SK-N-SH (cell line): ENCODE data around the gene ZNF407.

ENCODE experiments used
- CTCF ChIP-seq: fragments of 200-600 bp; sonication (generic); IDR thresholded peaks from 2 replicates; pipeline ENCODE4 v1.6.1; 2017; ENCODE audit warnings: antibody characterized with exemption, mild to moderate bottlenecking, moderate library complexity
- EZH2phosphoT487 ChIP-seq: fragments of 200-600 bp; sonication (generic); IDR thresholded peaks from 2 replicates; pipeline ENCODE4 v1.6.1; 2017; ENCODE audit warnings: low read depth, mixed run types, mild to moderate bottlenecking, antibody characterized with exemption, moderate library complexity, borderline replicate concordance
- FOSL2 ChIP-seq: IDR thresholded peaks from 2 replicates; pipeline ENCODE4 v1.4.0; 2012; ENCODE audit warnings: low read depth, mild to moderate bottlenecking, moderate library complexity, borderline replicate concordance
- JUND ChIP-seq: IDR thresholded peaks from 2 replicates; pipeline ENCODE4 v1.4.0; 2012
- RAD21 ChIP-seq: IDR thresholded peaks from 2 replicates; pipeline ENCODE4 v1.6.1; 2012; ENCODE audit warnings: mild to moderate bottlenecking, low read length
- SIN3A ChIP-seq: IDR thresholded peaks from 2 replicates; pipeline ENCODE4 v1.6.1; 2012; ENCODE audit warnings: low read depth, mild to moderate bottlenecking, low read length, moderate library complexity, borderline replicate concordance
- SMC3 ChIP-seq: IDR thresholded peaks from 2 replicates; pipeline ENCODE4 v1.6.1; 2012; ENCODE audit warnings: low read depth, low read length, improper control_type of control experiment
- TAF1 ChIP-seq: IDR thresholded peaks from 2 replicates; pipeline ENCODE4 v1.6.1; 2012; ENCODE audit warnings: low read depth, mild to moderate bottlenecking, low read length, moderate library complexity, borderline replicate concordance

- TF ChIP-seq CTCF (no peak), TAF1 (no peak), FOSL2 (no peak), JUND (no peak), SMC3 (no peak), RAD21 (no peak), SIN3A (no peak), EZH2phosphoT487 (no peak)
These were observed 454.1 kb downstream of the ZNF407 start for GRCh38 chr18:75051757-75052156.
